ENCODE measurements around the gene PCGF3. TPM values are rescaled to one million over a fixed set of nuclear protein-coding genes. Genes with fewer than 3 reads are reported as not detected.

The PCGF3 gene
- total and polyA plus RNA-seq, 4 donors, result 11.0 to 23.3 (median 14.3) TPM

- no peaks in the 10 kb centered on the region for H3K9me3 ChIP-seq (ENCODE audit: control insufficient read depth in 4 of 4, low read length in 3 of 4)
- H3K4me3 ChIP-seq (ENCODE audit: low read depth in 1 of 3, low read length in 3 of 3), result peak overlapping the region; percentile 90 to 94 (median 92)
- H3K9ac ChIP-seq (ENCODE audit: low read depth in 1 of 2, low read length in 2 of 2), result peak overlapping the region; percentile 70 to 96
- no peaks in the 10 kb centered on the region for H3K27me3 ChIP-seq (ENCODE audit: control insufficient read depth in 4 of 4, insufficient read depth in 4 of 4, low read length in 3 of 4)
- H3K27ac ChIP-seq (ENCODE audit: low read depth in 1 of 2, low read length in 2 of 2), result peak overlapping the region; percentile 94 to 95
- H3K36me3 ChIP-seq (ENCODE audit: control insufficient read depth in 4 of 4, insufficient read depth in 3 of 4, low read depth in 1 of 4, low read length in 3 of 4), result peaks cover 5 to 18% (median 14%) of the 10 kb centered on the region in 4 donors
- TF ChIP-seq EGR1 (IDR thresholded peaks at IDR 0.05; ENCODE audit: low read depth in 2 of 2), result no peak
- TF ChIP-seq ATF3 (IDR thresholded peaks at IDR 0.05), result no peak
- TF ChIP-seq NR2F2 (IDR thresholded peaks at IDR 0.05), result no peak
- no peak for TF ChIP-seq FOXA1 (IDR thresholded peaks at IDR 0.05)
- TF ChIP-seq TAF1 (conservative IDR thresholded peaks at IDR 0.05), result no peak
- TF ChIP-seq, protein P1, sequence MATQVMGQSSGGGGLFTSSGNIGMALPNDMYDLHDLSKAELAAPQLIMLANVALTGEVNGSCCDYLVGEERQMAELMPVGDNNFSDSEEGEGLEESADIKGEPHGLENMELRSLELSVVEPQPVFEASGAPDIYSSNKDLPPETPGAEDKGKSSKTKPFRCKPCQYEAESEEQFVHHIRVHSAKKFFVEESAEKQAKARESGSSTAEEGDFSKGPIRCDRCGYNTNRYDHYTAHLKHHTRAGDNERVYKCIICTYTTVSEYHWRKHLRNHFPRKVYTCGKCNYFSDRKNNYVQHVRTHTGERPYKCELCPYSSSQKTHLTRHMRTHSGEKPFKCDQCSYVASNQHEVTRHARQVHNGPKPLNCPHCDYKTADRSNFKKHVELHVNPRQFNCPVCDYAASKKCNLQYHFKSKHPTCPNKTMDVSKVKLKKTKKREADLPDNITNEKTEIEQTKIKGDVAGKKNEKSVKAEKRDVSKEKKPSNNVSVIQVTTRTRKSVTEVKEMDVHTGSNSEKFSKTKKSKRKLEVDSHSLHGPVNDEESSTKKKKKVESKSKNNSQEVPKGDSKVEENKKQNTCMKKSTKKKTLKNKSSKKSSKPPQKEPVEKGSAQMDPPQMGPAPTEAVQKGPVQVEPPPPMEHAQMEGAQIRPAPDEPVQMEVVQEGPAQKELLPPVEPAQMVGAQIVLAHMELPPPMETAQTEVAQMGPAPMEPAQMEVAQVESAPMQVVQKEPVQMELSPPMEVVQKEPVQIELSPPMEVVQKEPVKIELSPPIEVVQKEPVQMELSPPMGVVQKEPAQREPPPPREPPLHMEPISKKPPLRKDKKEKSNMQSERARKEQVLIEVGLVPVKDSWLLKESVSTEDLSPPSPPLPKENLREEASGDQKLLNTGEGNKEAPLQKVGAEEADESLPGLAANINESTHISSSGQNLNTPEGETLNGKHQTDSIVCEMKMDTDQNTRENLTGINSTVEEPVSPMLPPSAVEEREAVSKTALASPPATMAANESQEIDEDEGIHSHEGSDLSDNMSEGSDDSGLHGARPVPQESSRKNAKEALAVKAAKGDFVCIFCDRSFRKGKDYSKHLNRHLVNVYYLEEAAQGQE (IDR thresholded peaks at IDR 0.05), result no peak
- TF ChIP-seq, protein P2, sequence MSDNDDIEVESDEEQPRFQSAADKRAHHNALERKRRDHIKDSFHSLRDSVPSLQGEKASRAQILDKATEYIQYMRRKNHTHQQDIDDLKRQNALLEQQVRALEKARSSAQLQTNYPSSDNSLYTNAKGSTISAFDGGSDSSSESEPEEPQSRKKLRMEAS (IDR thresholded peaks at IDR 0.05), result no peak
- TF ChIP-seq JUND (IDR thresholded peaks at IDR 0.05), result no peak
- TF ChIP-seq HNF4A (conservative IDR thresholded peaks at IDR 0.05), result no peak
- TF ChIP-seq YY1 (IDR thresholded peaks at IDR 0.05), result no peak
- TF ChIP-seq RXRA (IDR thresholded peaks at IDR 0.05), result no peak
- no peak for TF ChIP-seq GABPA (IDR thresholded peaks at IDR 0.05 in 1 of 2, conservative IDR thresholded peaks at IDR 0.05 in 1 of 2)
- no peak for TF ChIP-seq CTCF (IDR thresholded peaks at IDR 0.05; ENCODE audit: low read depth, low read length, missing input control)
- no peak for TF ChIP-seq ZBTB33 (IDR thresholded peaks at IDR 0.05)
- TF ChIP-seq FOXA2 (IDR thresholded peaks at IDR 0.05), result no peak
- no peak for TF ChIP-seq RAD21 (IDR thresholded peaks at IDR 0.05)
- TF ChIP-seq HNF4G (IDR thresholded peaks at IDR 0.05), result no peak
- TF ChIP-seq SP1 (IDR thresholded peaks at IDR 0.05), result no peak
- 69% methylated on average over 26 of the region's 26 CpGs for WGBS
- DNase-seq (ENCODE audit: low spot score), result no peak
- peaks cover 8 to 19% (median 16%) of the 10 kb centered on the region in 4 donors for H3K4me1 ChIP-seq (ENCODE audit: control insufficient read depth in 4 of 4, insufficient read depth in 4 of 4, low read length in 3 of 4)
Observed at GRCh38 chr4:675036-675882, 30.4 kb upstream of the PCGF3 start.
